SK-N-MC (cell line): Measurements from ENCODE around the gene IL10RB.
A peak's percentile ranks its signal among the peaks of the same experiment; 100 is the strongest.
"Not testable (repeated sequence)": the region's sequence is repeated elsewhere in the genome, so short reads cannot be mapped to it uniquely, and the experiment has no call there.

ENCODE experiments used
- DNase-seq: peaks from one replicate; pipeline ENCODE4 v3.0.0-alpha.2; 2011; ENCODE audit warnings: low read depth, low spot score
- H3K27ac ChIP-seq: fragments of 200-600 bp; sonication (generic); 2 replicates; pipeline ENCODE4 v1.5.1; 2016; ENCODE audit warnings: mixed run types
- H3K36me3 ChIP-seq: fragments of 200-600 bp; sonication (generic); 2 replicates; pipeline ENCODE4 v1.6.1; 2017; ENCODE audit warnings: antibody characterized with exemption, low read length, mixed read lengths; ENCODE audit not compliant: insufficient read depth
- H3K4me3 ChIP-seq: fragments of 200-600 bp; sonication (generic); 2 replicates; pipeline ENCODE4 v1.5.1; 2016
- H3K9ac ChIP-seq: fragments of 200-600 bp; sonication (generic); 2 replicates; pipeline ENCODE4 v1.8.0; 2017; ENCODE audit warnings: mixed run types, mixed read lengths; ENCODE audit not compliant: insufficient read length
- H3K9me3 ChIP-seq: fragments of 200-600 bp; sonication (generic); 2 replicates; pipeline ENCODE4 v1.6.1; 2017; ENCODE audit warnings: low read depth, mild to moderate bottlenecking, antibody characterized with exemption, low read length, moderate library complexity, mixed read lengths
- EZH2 ChIP-seq: fragments of 200-600 bp; sonication (generic); IDR thresholded peaks from one replicate; pipeline ENCODE4 v1.6.1; 2017; ENCODE audit warnings: antibody characterized with exemption
- FOXP2 ChIP-seq: optimal IDR thresholded peaks from 2 replicates; pipeline ENCODE3; 2011; ENCODE audit warnings: mild to moderate bottlenecking, moderate library complexity; ENCODE audit not compliant: insufficient read depth; ENCODE audit errors: extremely low read length, control extremely low read depth
- POLR2AphosphoS5 ChIP-seq: IDR thresholded peaks from 2 replicates; pipeline ENCODE4 v1.6.1; 2012; ENCODE audit warnings: mild to moderate bottlenecking, low read depth, low read length, borderline replicate concordance

The IL10RB gene

DNA sequence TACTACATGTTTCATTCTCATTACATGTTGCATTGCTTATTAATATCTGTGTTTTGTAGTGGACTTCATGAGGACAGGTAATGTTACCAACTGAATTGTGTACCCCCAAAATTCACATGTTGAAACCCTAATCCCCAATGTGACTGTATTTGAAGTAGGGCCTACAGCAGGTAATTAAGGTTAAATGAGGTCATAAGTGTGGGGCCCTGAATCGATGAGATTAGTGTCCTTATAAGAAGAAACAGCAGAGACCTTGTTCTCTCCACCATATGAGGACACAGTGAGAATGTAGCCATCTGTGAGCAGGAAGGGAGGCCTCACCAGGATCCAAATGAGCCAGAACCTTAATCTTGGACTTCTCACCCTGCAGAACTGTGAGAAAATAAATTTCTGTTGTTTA lies 43.6 kb downstream of the IL10RB start:
- no peaks in the 10 kb centered on the region for H3K9me3 ChIP-seq
- DNase-seq = no peak
- H3K36me3 ChIP-seq = no peaks in the 10 kb centered on the region
- no peak for TF ChIP-seq FOXP2
- TF ChIP-seq POLR2AphosphoS5 = no peak
- no peak for TF ChIP-seq EZH2
- H3K9ac ChIP-seq = no peak overlapping the region
- H3K27ac ChIP-seq = no peak overlapping the region
- H3K4me3 ChIP-seq = no peak overlapping the region

DNA sequence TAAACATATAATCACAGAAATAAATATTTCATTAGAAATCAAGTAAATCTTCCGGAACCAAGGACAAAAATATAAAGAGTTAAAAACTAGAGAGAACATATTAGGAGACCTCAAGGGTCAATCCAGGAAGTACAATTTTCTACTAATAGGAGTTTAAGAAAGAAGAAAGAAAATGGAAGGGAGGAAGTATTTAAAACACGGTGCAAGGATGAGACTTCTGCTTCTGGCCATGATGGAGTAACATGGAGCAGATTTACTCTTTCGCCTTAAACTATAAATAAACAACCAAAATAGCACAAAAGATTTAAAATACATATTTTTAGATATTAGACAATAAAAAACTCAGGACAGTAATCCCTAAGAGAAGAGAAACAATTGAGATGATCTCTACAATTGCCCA lies 46.0 kb downstream of the IL10RB start:
- no peaks in the 10 kb centered on the region for H3K9me3 ChIP-seq
- H3K4me3 ChIP-seq = no peak overlapping the region
- H3K27ac ChIP-seq = no peak overlapping the region
- no peak for TF ChIP-seq FOXP2
- TF ChIP-seq POLR2AphosphoS5 = no peak
- no peak for TF ChIP-seq EZH2
- H3K36me3 ChIP-seq = no peaks in the 10 kb centered on the region
- no peak for DNase-seq
- H3K9ac ChIP-seq = no peak overlapping the region

- no peak for DNase-seq
- H3K27ac ChIP-seq = no peak overlapping the region
- H3K9me3 ChIP-seq = no peaks in the 10 kb centered on the region
- H3K36me3 ChIP-seq = no peaks in the 10 kb centered on the region
- TF ChIP-seq FOXP2 (no peak), EZH2 (no peak), POLR2AphosphoS5 (no peak)
- no peak overlapping the region for H3K9ac ChIP-seq
- no peak overlapping the region for H3K4me3 ChIP-seq
These were observed 47.0 kb downstream of the IL10RB start for GRCh38 chr21:33313183-33313582.

DNA sequence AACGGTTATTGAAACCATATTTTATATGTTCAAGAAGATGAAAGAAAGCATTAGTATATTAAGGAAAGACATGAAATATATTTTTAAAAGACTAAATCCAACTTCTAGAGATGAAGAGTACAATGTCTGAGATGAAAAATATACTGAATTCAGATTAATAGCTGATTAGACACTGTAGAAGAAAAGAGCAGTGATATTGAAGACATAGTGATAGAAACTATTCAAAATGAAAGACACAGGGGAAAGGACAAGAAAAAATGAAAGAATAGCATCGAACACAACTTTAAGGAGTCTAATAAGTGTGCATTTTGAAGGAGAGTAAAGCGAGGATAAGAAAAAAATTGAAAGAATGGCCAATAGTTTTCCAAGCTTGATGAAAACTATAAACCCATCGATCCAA lies 47.4 kb downstream of the IL10RB start:
- no peak overlapping the region for H3K9ac ChIP-seq
- no peak for DNase-seq
- H3K9me3 ChIP-seq = no peaks in the 10 kb centered on the region
- TF ChIP-seq POLR2AphosphoS5 (no peak), FOXP2 (no peak), EZH2 (no peak)
- no peak overlapping the region for H3K27ac ChIP-seq
- H3K4me3 ChIP-seq = no peak overlapping the region
- H3K36me3 ChIP-seq = no peaks in the 10 kb centered on the region

DNA sequence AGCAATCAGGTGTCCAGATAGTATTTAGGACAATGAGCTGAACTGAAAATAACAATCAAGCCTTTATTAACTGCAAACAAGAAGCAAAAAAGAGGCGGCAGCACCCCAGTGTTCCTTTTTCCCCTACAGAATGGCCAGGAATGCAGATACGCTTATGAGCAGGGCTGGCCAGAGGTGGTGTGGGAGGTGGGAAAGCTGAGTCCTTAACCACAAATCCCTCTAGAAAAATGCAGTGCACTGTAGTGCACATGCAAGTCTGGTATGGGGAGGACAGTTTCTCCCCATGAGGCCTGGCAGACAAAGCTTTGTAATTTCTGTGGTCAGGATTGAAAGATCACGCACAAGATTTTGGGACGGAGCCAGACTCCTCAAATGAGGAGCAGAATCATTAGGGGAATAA lies 47.9 kb downstream of the IL10RB start:
- H3K9ac ChIP-seq = no peak overlapping the region
- H3K4me3 ChIP-seq = no peak overlapping the region
- H3K27ac ChIP-seq = no peak overlapping the region
- H3K9me3 ChIP-seq = no peaks in the 10 kb centered on the region
- H3K36me3 ChIP-seq = no peaks in the 10 kb centered on the region
- DNase-seq = no peak
- TF ChIP-seq POLR2AphosphoS5 = no peak
- TF ChIP-seq FOXP2 = no peak
- TF ChIP-seq EZH2 = no peak

DNA sequence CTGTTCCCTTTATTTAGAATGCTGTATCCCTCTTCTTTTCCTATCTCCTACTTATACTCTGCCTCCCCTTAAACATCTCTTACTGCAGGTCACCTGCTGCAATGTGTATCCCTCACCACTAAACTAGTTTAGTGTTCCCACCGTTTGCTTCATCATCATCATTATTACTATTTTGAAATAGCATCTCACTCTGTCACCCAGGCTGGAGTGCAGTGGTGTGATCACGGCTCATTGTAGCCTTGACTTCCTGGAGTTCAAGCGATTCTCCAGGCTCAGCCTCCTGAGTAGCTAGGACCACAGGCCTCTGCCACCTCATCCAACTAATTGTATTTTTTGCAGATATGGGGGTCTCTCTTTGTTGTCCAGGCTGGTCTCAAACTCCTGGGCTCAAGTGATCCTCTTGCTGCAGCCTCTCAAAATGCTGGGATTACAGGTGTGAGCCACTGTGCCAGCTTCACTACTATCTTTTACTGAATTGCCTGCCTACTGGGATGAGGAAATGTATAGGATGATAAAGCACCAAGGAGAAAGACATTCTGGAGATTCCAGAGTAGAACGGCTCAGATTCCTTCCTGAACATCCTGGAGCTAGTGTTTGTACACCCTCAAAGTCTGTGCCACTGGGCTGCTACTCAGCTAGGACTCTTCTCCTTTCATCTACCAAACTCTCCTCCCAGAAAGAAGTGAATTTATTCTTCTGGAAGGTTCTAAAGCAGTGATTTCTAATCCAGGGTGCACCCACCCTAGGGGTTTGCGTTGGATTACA lies 50.0 kb downstream of the IL10RB start:
- H3K36me3 ChIP-seq = no peaks in the 10 kb centered on the region

GRCh38 chr21:33317145-33317544 lies 51.0 kb downstream of the IL10RB start:
- Histone ChIP-seq H3K9me3 (no peaks in the 10 kb centered on the region), H3K4me3 (no peak overlapping the region), H3K27ac (no peak overlapping the region), H3K36me3 (no peaks in the 10 kb centered on the region), H3K9ac (no peak overlapping the region)
- TF ChIP-seq POLR2AphosphoS5 = no peak
- no peak for TF ChIP-seq EZH2
- no peak for TF ChIP-seq FOXP2
- no peak for DNase-seq

More for the DNA sequence above, 50.0 kb downstream of the IL10RB start:
- Histone ChIP-seq H3K4me3 (no peak overlapping the region), H3K9me3 (no peaks in the 10 kb centered on the region), H3K9ac (no peak overlapping the region), H3K27ac (no peak overlapping the region)
- no peak for DNase-seq
- no peak for TF ChIP-seq POLR2AphosphoS5
- TF ChIP-seq FOXP2 = no peak

GRCh38 chr21:33317786-33318486 lies 51.8 kb downstream of the IL10RB start:
- Histone ChIP-seq H3K4me3 (no peak overlapping the region), H3K9me3 (no peaks in the 10 kb centered on the region), H3K27ac (no peak overlapping the region), H3K9ac (no peak overlapping the region), H3K36me3 (no peaks in the 10 kb centered on the region)
- DNase-seq = no peak
- TF ChIP-seq POLR2AphosphoS5 = no peak
- no peak for TF ChIP-seq FOXP2
- no peak for TF ChIP-seq EZH2

- H3K4me3 ChIP-seq, H3K36me3 ChIP-seq, DNase-seq, H3K27ac ChIP-seq, H3K9me3 ChIP-seq, H3K9ac ChIP-seq: not testable (repeated sequence)
These were observed 54.8 kb downstream of the IL10RB start for GRCh38 chr21:33321005-33321404.

GRCh38 chr21:33323610-33324009 lies 57.4 kb downstream of the IL10RB start:
- not testable (repeated sequence) for H3K9ac ChIP-seq, H3K9me3 ChIP-seq, DNase-seq, H3K27ac ChIP-seq
- Histone ChIP-seq H3K36me3 (peaks cover 12% of the 10 kb centered on the region; the same call in 1 of the 2 replicates), H3K4me3 (peak overlapping the region; percentile 79)
